ENCODE data around the gene TP73.

The TP73 gene

GRCh38 chr1:3770047-3770765 is 117.9 kb downstream of the TP73 start:
- H3K27me3 ChIP-seq (ENCODE audit: control insufficient read depth, low read length): peaks cover 25% of the 10 kb centered on the region
- H3K4me2 ChIP-seq (ENCODE audit: low read length): no peak overlapping the region
- H3K4me1 ChIP-seq (ENCODE audit: control insufficient read depth, low read length): peaks cover 16% of the 10 kb centered on the region

GRCh38 chr1:3771108-3772026 is 119.1 kb downstream of the TP73 start:
- H3K9me2 ChIP-seq (replicated peaks; ENCODE audit: control insufficient read depth, low read length): no peaks in the 10 kb centered on the region
- H3K4me3 ChIP-seq (ENCODE audit: low read length): peak overlapping the region; percentile 80
- H3K36me3 ChIP-seq (ENCODE audit: control insufficient read depth, low read length): no peaks in the 10 kb centered on the region
- no peaks in the 10 kb centered on the region for H3K9me3 ChIP-seq (ENCODE audit: control insufficient read depth, insufficient read depth, low read length)
- peak overlapping the region; percentile 96 for H3K4me2 ChIP-seq (ENCODE audit: low read length)
- no peaks in the 10 kb centered on the region for H3K79me2 ChIP-seq (ENCODE audit: control insufficient read depth, low read length)
- H3K4me1 ChIP-seq (ENCODE audit: control insufficient read depth, low read length): peaks cover 28% of the 10 kb centered on the region
- peaks cover 21% of the 10 kb centered on the region for H3K27me3 ChIP-seq (ENCODE audit: control insufficient read depth, low read length)
- no peak for TF ChIP-seq EZH2phosphoT487 (IDR thresholded peaks at IDR 0.05; ENCODE audit: borderline replicate concordance, low read length)
- no peak for TF ChIP-seq CTCF (IDR thresholded peaks at IDR 0.05; ENCODE audit: low read depth, low read length, poor library complexity, severe bottlenecking)
- no peak overlapping the region for H3K27ac ChIP-seq (ENCODE audit: low read depth, low read length)
- H3F3A ChIP-seq (ENCODE audit: control insufficient read depth, insufficient read depth): no peaks in the 10 kb centered on the region
- no peaks in the 10 kb centered on the region for H4K20me1 ChIP-seq (ENCODE audit: control insufficient read depth, insufficient read depth, low read depth, low read length)

More at GRCh38 chr1:3770047-3770765, 117.9 kb downstream of the TP73 start:
- Histone ChIP-seq H4K20me1 (ENCODE audit: control insufficient read depth, insufficient read depth, low read depth, low read length) (no peaks in the 10 kb centered on the region), H3K9me2 (replicated peaks; ENCODE audit: control insufficient read depth, low read length) (no peaks in the 10 kb centered on the region), H3K4me3 (ENCODE audit: low read length) (no peak overlapping the region), H3K36me3 (ENCODE audit: control insufficient read depth, low read length) (no peaks in the 10 kb centered on the region), H3K79me2 (ENCODE audit: control insufficient read depth, low read length) (no peaks in the 10 kb centered on the region), H3F3A (ENCODE audit: control insufficient read depth, insufficient read depth) (no peaks in the 10 kb centered on the region), H3K27ac (ENCODE audit: low read depth, low read length) (no peak overlapping the region), H3K9me3 (ENCODE audit: control insufficient read depth, insufficient read depth, low read length) (no peaks in the 10 kb centered on the region)
- TF ChIP-seq CTCF (IDR thresholded peaks at IDR 0.05; ENCODE audit: low read depth, low read length, poor library complexity, severe bottlenecking): no peak
- TF ChIP-seq EZH2phosphoT487 (IDR thresholded peaks at IDR 0.05; ENCODE audit: borderline replicate concordance, low read length): no peak

GRCh38 chr1:3772027-3772714 is 119.9 kb downstream of the TP73 start:
- Histone ChIP-seq H4K20me1 (ENCODE audit: control insufficient read depth, insufficient read depth, low read depth, low read length) (no peaks in the 10 kb centered on the region), H3K9me2 (replicated peaks; ENCODE audit: control insufficient read depth, low read length) (no peaks in the 10 kb centered on the region), H3K4me1 (ENCODE audit: control insufficient read depth, low read length) (peaks cover 28% of the 10 kb centered on the region), H3K4me3 (ENCODE audit: low read length) (peak overlapping the region; percentile 80), H3K27me3 (ENCODE audit: control insufficient read depth, low read length) (peaks cover 21% of the 10 kb centered on the region), H3K4me2 (ENCODE audit: low read length) (peak overlapping the region; percentile 96), H3K79me2 (ENCODE audit: control insufficient read depth, low read length) (no peaks in the 10 kb centered on the region), H3K27ac (ENCODE audit: low read depth, low read length) (no peak overlapping the region), H3K36me3 (ENCODE audit: control insufficient read depth, low read length) (no peaks in the 10 kb centered on the region), H3F3A (ENCODE audit: control insufficient read depth, insufficient read depth) (no peaks in the 10 kb centered on the region), H3K9me3 (ENCODE audit: control insufficient read depth, insufficient read depth, low read length) (no peaks in the 10 kb centered on the region)
- TF ChIP-seq EZH2phosphoT487 (IDR thresholded peaks at IDR 0.05; ENCODE audit: borderline replicate concordance, low read length): no peak
- TF ChIP-seq CTCF (IDR thresholded peaks at IDR 0.05; ENCODE audit: low read depth, low read length, poor library complexity, severe bottlenecking): no peak

Data from DOHH2 (cell line).